Measurements from ENCODE around the gene TADA2B. TPM values are rescaled to one million over a fixed set of nuclear protein-coding genes. Genes with fewer than 3 reads are reported as not detected.
A peak's percentile ranks its signal among the peaks of the same experiment; 100 is the strongest.
"Not testable (repeated sequence)": the region's sequence is repeated elsewhere in the genome, so short reads cannot be mapped to it uniquely, and the experiment has no call there.

The TADA2B gene
- total RNA-seq, 1 experiment from 2014 or later, result 29.5 TPM

DNA sequence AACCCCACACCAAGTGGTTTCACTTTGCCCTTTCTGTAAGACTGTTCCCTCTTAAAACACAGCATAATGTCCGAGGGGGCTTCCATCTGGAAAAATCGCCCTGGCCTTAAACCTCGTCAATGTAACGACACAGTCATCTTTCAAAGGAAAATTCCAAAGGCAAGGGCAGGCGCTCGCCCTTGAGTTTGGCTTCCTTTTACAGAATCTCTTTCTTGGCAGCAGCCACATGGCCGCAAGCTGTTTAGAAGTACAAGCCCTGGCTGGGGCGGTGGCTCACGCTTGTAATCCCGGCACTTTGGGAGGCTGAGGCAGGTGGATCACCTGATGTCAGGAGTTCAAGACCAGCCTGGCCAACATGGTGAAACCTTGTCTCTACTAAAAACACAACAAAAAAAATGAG, 51.7 kb downstream of the TADA2B start:
- no peaks in the 10 kb centered on the region for H3K9me3 Mint-ChIP-seq (ENCODE audit: unreplicated experiment)
- H3K4me3 Mint-ChIP-seq (ENCODE audit: unreplicated experiment), result no peak overlapping the region
- no TSS peak for BruUV-seq (replicated peaks)
- no peak for DNase-seq (ENCODE audit: unreplicated experiment)
- ChIA-PET POLR2A (no interaction called here), CTCF (interaction anchor here (0.7 to 3.4 kb wide), 4 partner anchors 13 to 707 kb away, joined by 3 to 11 read pairs (median 4); no protein-coding TSS in a partner anchor)
- intact Hi-C loops (cut with micrococcal nuclease), result no loop called here
- H3K36me3 Mint-ChIP-seq (ENCODE audit: insufficient read depth, unreplicated experiment), result no peaks in the 10 kb centered on the region
- H3K27ac Mint-ChIP-seq (ENCODE audit: low read depth, unreplicated experiment), result no peak overlapping the region
- TF ChIP-seq, protein P1, sequence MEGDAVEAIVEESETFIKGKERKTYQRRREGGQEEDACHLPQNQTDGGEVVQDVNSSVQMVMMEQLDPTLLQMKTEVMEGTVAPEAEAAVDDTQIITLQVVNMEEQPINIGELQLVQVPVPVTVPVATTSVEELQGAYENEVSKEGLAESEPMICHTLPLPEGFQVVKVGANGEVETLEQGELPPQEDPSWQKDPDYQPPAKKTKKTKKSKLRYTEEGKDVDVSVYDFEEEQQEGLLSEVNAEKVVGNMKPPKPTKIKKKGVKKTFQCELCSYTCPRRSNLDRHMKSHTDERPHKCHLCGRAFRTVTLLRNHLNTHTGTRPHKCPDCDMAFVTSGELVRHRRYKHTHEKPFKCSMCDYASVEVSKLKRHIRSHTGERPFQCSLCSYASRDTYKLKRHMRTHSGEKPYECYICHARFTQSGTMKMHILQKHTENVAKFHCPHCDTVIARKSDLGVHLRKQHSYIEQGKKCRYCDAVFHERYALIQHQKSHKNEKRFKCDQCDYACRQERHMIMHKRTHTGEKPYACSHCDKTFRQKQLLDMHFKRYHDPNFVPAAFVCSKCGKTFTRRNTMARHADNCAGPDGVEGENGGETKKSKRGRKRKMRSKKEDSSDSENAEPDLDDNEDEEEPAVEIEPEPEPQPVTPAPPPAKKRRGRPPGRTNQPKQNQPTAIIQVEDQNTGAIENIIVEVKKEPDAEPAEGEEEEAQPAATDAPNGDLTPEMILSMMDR (IDR thresholded peaks at IDR 0.05; ENCODE audit: unreplicated experiment), result no peak
- H3K27me3 Mint-ChIP-seq (ENCODE audit: insufficient read depth, unreplicated experiment), result peaks cover 32% of the 10 kb centered on the region
- H3K4me1 Mint-ChIP-seq (ENCODE audit: insufficient read depth, unreplicated experiment), result no peaks in the 10 kb centered on the region

DNA sequence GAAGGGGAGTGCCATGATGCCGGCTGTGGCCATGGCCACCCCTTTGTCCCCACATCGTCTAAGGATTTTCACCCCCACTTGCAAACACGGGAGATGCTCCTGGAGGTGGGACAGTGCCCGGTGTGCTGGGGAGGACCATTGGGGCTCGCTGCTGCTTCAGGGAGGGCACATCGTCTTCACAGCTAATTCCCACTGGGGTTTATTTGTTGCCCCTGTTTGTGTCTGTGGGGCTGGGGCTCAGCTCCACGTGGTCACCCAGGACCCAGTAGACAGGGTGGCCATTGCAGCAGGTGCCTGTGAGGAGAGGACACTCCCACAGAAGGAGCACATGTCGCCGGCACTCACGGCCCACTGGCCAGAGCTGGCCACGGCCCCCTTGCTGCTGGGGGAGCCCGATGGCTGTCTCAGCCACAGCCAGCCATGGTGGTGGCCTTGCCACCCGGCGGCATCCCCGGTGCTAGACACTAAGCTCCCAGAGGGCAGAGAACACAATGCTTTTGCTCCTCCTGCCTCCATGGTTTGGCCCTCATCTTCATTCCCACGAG, 52.5 kb downstream of the TADA2B start:
- Mint-ChIP-seq H3K4me3 (ENCODE audit: unreplicated experiment) (no peak overlapping the region), H3K27me3 (ENCODE audit: insufficient read depth, unreplicated experiment) (peaks cover 32% of the 10 kb centered on the region), H3K27ac (ENCODE audit: low read depth, unreplicated experiment) (no peak overlapping the region), H3K9me3 (ENCODE audit: unreplicated experiment) (no peaks in the 10 kb centered on the region), H3K36me3 (ENCODE audit: insufficient read depth, unreplicated experiment) (no peaks in the 10 kb centered on the region), H3K4me1 (ENCODE audit: insufficient read depth, unreplicated experiment) (no peaks in the 10 kb centered on the region)
- no TSS peak for BruUV-seq (replicated peaks)
- DNase-seq (ENCODE audit: unreplicated experiment), result no peak
- TF ChIP-seq, protein P1 (IDR thresholded peaks at IDR 0.05; ENCODE audit: unreplicated experiment), result no peak
- POLR2A ChIA-PET, result interaction anchor here (0.9 kb wide), 1 partner anchor 9 kb away, joined by 5 read pairs; no protein-coding TSS in a partner anchor
- intact Hi-C loops (cut with micrococcal nuclease), result no loop called here
- CTCF ChIA-PET, result interaction anchor here (0.9 to 3.4 kb wide), 3 partner anchors 13 to 25 kb away, joined by 3 to 11 read pairs (median 3); no protein-coding TSS in a partner anchor

DNA sequence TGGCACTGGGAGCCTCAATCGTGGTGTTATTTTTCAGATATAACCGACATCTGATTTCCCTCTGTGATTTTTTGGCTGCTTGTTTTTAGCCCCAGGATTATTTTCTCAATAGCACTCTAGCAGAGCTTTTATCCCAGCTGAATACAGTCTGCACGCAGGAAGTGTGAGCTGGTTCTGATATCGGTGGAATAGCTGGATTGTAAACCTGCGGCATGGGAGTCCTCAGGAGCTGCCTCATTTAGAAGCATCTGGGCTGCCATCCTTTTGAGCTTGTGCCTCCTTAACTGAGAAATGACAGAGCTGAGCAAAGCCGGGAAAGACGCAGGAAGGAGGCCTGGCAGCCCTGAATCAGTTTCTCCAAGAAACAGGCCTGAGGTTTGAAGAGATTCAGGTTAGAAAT, 53.1 kb downstream of the TADA2B start:
- no peak overlapping the region for H3K4me3 Mint-ChIP-seq (ENCODE audit: unreplicated experiment)
- TF ChIP-seq, protein P1 (IDR thresholded peaks at IDR 0.05; ENCODE audit: unreplicated experiment), result no peak
- CTCF ChIA-PET, result interaction anchor here (0.6 to 3.4 kb wide), 3 partner anchors 14 to 27 kb away, joined by 3 to 11 read pairs (median 4); no protein-coding TSS in a partner anchor
- no peak overlapping the region for H3K27ac Mint-ChIP-seq (ENCODE audit: low read depth, unreplicated experiment)
- no peaks in the 10 kb centered on the region for H3K4me1 Mint-ChIP-seq (ENCODE audit: insufficient read depth, unreplicated experiment)
- no peaks in the 10 kb centered on the region for H3K36me3 Mint-ChIP-seq (ENCODE audit: insufficient read depth, unreplicated experiment)
- DNase-seq (ENCODE audit: unreplicated experiment), result no peak
- POLR2A ChIA-PET, result interaction anchor here (0.9 kb wide), 1 partner anchor 10 kb away, joined by 5 read pairs; no protein-coding TSS in a partner anchor
- H3K27me3 Mint-ChIP-seq (ENCODE audit: insufficient read depth, unreplicated experiment), result peaks cover 32% of the 10 kb centered on the region
- no TSS peak for BruUV-seq (replicated peaks)
- H3K9me3 Mint-ChIP-seq (ENCODE audit: unreplicated experiment), result no peaks in the 10 kb centered on the region
- intact Hi-C loops (cut with micrococcal nuclease), result no loop called here

DNA sequence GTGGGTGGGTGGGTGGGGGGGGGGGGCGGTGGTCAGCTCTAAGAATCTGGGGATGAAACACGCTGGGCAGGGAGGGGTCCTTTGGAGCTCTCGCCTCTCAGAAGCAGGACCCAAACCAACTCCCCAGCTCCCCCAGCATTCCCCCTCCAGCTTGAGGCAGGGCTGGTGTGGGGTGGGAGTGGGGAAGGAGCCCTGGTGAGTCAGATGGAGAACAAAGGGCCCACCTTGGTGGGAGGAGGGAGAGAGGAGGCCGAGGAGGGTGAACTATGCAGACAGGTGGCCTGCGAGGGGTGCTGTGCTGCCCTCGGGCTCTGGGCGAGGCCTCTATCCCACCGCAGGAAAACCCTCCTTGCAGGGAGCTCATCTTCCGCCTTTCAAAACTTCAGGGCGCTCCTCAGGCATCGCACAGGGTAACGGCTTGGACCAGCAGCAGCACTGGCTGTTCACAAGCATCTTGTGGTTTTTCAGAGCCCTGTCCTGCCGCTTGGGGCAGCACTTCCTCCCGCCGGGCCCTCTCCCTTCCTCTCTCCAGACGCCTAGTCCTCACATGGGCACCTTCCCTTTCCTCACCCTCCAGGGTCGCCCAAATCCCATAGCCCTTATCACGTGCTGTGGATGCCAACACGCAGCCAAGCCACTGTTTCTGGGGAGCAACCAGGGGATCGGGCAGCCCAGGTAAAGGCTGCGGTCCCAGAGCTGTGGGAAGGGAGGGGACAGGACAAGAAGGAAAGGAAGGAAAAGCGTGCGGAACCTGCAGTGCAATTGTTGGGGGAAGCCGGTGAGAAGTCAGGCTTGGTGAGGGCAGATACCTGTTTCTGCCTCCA, 58.7 kb downstream of the TADA2B start:
- Mint-ChIP-seq H3K4me3 (ENCODE audit: unreplicated experiment) (peak overlapping the region; percentile 72), H3K27ac (ENCODE audit: low read depth, unreplicated experiment) (no peak overlapping the region), H3K27me3 (ENCODE audit: insufficient read depth, unreplicated experiment) (peaks cover 19% of the 10 kb centered on the region), H3K4me1 (ENCODE audit: insufficient read depth, unreplicated experiment) (peaks cover 6% of the 10 kb centered on the region), H3K9me3 (ENCODE audit: unreplicated experiment) (no peaks in the 10 kb centered on the region), H3K36me3 (ENCODE audit: insufficient read depth, unreplicated experiment) (no peaks in the 10 kb centered on the region)
- POLR2A ChIA-PET, result interaction anchor here (0.7 to 1.0 kb wide), 3 partner anchors 22 to 35 kb away, joined by 3 to 5 read pairs (median 3); partner anchors contain the start of gene GRPEL1
- intact Hi-C loops (cut with micrococcal nuclease), result no loop called here
- TF ChIP-seq, protein P1 (IDR thresholded peaks at IDR 0.05; ENCODE audit: unreplicated experiment), result peak; percentile 57
- DNase-seq (ENCODE audit: unreplicated experiment), result peak; percentile 64
- BruUV-seq (replicated peaks), result no TSS peak
- CTCF ChIA-PET, result interaction anchor here (0.6 to 2.7 kb wide), 22 partner anchors 10 to 805 kb away, joined by 3 to 15 read pairs (median 4); no protein-coding TSS in a partner anchor

DNA sequence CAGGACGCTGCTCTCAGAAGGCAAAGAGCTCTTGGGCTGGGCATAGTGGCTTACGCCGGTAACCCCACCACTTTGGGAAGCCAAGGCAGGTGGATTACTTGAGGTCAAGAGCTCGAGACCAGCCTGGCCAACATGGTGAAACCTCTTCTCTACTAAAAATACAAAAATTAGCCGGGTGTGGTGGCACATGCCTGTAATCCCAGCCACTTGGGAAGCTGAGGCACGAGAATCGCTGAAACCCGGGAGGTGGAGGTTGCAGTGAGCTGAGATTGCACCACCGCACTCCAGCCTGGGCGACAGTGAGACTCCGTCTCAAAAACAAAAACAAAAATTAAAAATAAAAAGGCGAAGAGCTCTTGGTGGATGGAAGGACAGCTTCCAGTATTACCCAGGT, 59.3 kb downstream of the TADA2B start:
- peak overlapping the region; percentile 72 for H3K4me3 Mint-ChIP-seq (ENCODE audit: unreplicated experiment)
- H3K4me1 Mint-ChIP-seq (ENCODE audit: insufficient read depth, unreplicated experiment); DNase-seq (ENCODE audit: unreplicated experiment); H3K9me3 Mint-ChIP-seq (ENCODE audit: unreplicated experiment); intact Hi-C loops (cut with micrococcal nuclease); H3K36me3 Mint-ChIP-seq (ENCODE audit: insufficient read depth, unreplicated experiment); BruUV-seq (replicated peaks); H3K27ac Mint-ChIP-seq (ENCODE audit: low read depth, unreplicated experiment): not testable (repeated sequence)
- peaks cover 12% of the 10 kb centered on the region for H3K27me3 Mint-ChIP-seq (ENCODE audit: insufficient read depth, unreplicated experiment)
- ChIA-PET CTCF (interaction anchor here (0.6 to 2.7 kb wide), 14 partner anchors 10 to 684 kb away, joined by 3 to 15 read pairs (median 3); no protein-coding TSS in a partner anchor), POLR2A (interaction anchor here (1.0 kb wide), 1 partner anchor 35 kb away, joined by 5 read pairs; the partner anchor contains the start of gene GRPEL1)
